ENCODE measurements around the gene EGFL7.
A peak's percentile ranks its signal among the peaks of the same experiment; 100 is the strongest.

The EGFL7 gene

GRCh38 chr9:136626066-136626725, 36.5 kb upstream of the EGFL7 start:
- no peak for TF ChIP-seq CTCF (IDR thresholded peaks at IDR 0.05)
- TF ChIP-seq ZFX (IDR thresholded peaks at IDR 0.05; ENCODE audit: borderline replicate concordance) = no peak
- no peak overlapping the region for H3K27ac ChIP-seq

- TF ChIP-seq CTCF (IDR thresholded peaks at IDR 0.05) (no peak), ZFX (IDR thresholded peaks at IDR 0.05; ENCODE audit: borderline replicate concordance) (no peak)
Measured at GRCh38 chr9:136626740-136627642, 35.7 kb upstream of the EGFL7 start.

GRCh38 chr9:136627703-136628102, 35.0 kb upstream of the EGFL7 start:
- TF ChIP-seq ZFX (IDR thresholded peaks at IDR 0.05; ENCODE audit: borderline replicate concordance) (no peak), CTCF (IDR thresholded peaks at IDR 0.05) (no peak)
- no peak overlapping the region for H3K27ac ChIP-seq

More at GRCh38 chr9:136626740-136627642, 35.7 kb upstream of the EGFL7 start:
- no peak overlapping the region for H3K27ac ChIP-seq

GRCh38 chr9:136628268-136628667, 34.4 kb upstream of the EGFL7 start:
- no peak overlapping the region for H3K27ac ChIP-seq

GRCh38 chr9:136629001-136629878, 33.5 kb upstream of the EGFL7 start:
- TF ChIP-seq ZFX (IDR thresholded peaks at IDR 0.05; ENCODE audit: borderline replicate concordance) (no peak), CTCF (IDR thresholded peaks at IDR 0.05) (no peak)
- H3K27ac ChIP-seq = no peak overlapping the region

More at GRCh38 chr9:136628268-136628667, 34.4 kb upstream of the EGFL7 start:
- TF ChIP-seq CTCF (IDR thresholded peaks at IDR 0.05) = no peak
- no peak for TF ChIP-seq ZFX (IDR thresholded peaks at IDR 0.05; ENCODE audit: borderline replicate concordance)

GRCh38 chr9:136629879-136630661, 32.6 kb upstream of the EGFL7 start:
- no peak overlapping the region for H3K27ac ChIP-seq
- TF ChIP-seq ZFX (IDR thresholded peaks at IDR 0.05; ENCODE audit: borderline replicate concordance) (no peak), CTCF (IDR thresholded peaks at IDR 0.05) (peak; percentile 52)

Measured in 22Rv1 (cell line).